NCI-H1417 (cell line): ENCODE results near the gene EPHA3.
"Not testable (repeated sequence)": the region's sequence is repeated elsewhere in the genome, so short reads cannot be mapped to it uniquely, and the experiment has no call there.

Experiments used
- DNase-seq, 3 experiments: peaks; one replicate each; lab custom pipeline; 2025; lab: John Stamatoyannopoulos, UW

The EPHA3 gene

DNA sequence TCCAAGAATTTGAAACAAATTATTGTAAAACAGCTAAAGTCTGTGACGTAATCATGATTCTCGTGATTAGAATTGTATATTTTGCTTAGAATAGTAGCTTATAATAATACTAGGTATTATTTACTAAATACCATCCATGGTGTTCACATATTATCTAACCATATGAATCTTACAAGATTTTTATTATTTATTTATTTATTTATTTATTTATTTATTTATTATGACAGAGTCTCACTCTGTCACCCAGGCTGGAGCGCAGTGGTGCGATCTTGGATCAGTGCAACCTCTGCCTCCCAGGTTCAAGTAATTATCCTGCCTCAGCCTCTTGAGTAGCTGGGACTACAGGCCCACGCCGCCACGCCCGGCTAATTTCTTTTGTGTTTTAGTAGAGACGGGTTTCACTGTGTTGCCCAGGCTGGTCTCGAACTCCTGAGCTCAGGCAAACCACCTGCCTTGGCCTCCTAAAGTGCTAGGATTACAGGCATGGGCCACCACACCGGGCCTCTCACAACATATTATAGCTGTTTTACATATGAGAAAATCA lies 173.5 kb downstream of the EPHA3 start:
- no peak for DNase-seq

DNA sequence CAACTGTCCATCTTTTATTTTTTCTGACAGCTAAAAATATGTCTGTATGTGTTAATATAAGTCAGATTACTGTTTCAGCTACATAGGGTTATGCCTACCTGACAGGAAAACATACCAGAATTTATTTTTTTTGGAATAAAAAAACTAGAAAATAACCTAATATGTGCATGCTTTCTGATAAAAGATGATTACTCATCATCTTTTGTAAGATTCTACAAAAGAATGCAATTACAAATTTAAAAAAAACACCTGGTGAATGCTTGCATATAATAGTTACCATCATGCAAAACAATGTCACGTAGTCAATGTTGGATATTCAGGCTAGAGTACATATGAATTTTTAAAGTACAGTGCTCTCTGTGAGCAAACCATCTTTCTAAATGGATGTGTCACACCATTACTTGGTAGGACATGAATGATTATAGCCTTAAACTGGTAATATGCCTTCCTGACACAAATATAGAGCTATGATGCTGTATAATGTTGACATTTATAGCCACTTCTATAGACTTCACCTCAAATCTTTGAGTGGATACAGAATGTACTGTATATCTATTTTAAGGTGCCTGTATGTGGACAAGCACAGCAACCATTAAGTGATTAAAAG lies 180.6 kb downstream of the EPHA3 start:
- DNase-seq, result no peak

DNA sequence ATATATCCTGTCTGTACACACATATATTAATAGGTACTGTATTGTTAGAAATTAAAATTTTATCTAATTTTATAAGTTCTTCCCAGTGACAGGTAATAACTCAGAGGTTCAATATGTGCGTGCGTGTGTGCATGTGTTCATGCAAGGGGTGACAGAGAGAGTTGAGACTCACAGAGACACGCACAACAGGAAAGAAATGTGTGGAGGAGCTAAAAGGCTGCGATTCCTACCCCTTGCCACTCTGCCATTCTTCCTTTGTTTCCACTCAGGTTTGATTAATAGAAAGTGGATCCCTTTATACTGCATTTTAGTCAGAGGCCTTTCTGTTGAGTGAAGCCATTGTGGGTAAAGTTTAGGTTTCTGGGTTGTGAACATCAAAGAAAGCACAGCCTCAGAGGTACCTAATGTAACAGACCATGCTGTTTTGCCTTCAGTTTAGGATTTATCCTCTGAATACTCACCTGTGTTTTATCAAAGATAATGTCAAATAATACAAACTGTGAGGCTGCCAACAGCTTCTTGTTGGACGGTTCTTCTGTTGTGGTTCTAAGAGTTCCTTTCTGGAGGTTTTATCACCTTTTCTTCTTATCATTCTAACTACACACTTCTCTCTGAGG lies 182.3 kb downstream of the EPHA3 start:
- no peak for DNase-seq

DNA sequence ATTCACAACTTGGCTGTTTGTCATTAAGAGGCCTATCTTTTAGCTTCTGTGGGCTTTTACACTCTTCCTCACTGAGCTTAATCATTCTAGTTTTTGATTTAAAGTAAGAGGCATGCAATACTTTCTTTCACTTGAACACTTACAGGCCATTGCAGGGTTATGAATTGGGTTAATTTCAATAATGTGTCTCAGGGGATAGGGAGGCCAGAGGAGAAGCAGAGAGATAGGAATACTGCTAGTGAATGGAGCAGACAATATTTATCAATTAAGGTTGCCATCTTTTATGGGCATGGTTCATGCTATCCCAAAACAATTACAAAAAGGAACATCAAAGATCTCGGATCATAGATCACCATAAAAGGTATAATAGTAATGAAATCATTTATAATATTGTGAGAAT lies 189.8 kb downstream of the EPHA3 start:
- DNase-seq, result no peak

DNA sequence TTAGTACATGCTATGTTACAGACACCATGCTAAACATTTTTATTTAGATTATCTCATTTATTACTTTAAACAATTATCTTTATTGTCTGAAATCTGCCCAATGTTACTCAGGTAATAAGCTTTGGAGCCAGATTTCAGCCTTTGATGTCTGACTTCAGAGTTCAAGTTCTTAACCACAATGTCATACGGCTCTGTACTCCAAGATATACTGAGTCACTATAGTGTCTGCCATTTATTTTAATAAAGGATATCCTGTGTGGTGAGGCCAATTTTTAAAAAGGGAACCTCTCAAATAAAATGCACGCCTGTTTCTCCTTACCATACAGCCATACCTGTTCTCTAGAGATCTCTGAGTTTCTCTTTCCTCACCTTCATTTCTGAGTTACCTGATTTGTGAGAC lies 193.1 kb downstream of the EPHA3 start:
- DNase-seq, result no peak

DNA sequence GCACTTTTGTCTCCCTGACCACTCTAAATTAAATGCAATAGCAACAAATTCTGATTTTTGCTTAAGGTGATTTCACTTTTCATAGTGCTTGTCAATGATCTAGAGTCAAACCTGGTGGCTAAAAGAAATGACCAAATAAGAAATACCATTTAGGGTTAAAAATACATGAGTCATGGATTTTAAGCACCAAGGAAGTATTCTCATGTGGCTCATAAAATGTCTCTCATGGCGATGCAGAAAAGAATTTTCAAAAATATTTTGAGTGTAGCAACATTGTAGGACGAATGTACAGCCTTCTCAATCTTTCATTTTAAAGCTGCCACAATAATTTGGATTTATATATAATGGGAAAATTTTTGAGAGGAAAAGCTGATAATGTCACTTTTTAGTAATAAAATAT lies 193.6 kb downstream of the EPHA3 start:
- DNase-seq, result no peak

DNA sequence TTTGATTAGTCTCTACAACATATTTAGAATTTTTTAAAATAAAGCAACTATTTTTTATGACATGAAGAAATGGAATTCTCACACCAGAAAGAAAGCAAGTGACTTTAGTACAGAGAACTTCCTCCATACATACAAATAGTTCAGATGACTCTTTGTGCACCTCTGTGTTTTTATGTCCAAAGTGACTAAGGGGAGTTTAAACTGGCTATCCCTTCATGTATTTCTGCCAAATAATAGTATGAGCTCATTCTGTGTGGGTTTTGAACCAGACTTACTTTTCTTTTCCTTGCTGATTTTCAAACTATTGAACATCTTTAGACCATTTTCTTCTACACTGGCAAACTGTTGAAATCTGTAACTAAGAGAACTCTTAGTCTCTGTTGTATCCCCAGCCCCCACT lies 196.3 kb downstream of the EPHA3 start:
- DNase-seq, result no peak

DNA sequence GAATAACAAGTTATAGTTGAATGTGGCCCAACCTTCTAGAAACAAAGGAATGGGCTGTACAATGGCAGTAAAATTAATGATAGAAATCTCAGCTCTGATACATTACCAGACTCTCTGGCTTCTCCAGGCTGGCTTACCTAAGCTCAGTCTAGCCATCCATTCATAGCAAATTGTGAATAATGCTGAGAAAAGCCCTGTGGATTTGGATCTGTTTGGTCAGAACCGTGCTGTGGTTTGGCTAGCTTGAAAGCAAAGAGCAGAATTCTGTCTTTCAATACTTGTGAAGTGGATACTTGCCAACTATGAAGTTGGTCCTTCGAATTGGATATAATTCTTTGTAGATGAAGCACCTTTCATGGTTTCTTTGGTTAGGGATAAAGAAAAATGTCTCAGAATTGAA lies 199.1 kb downstream of the EPHA3 start:
- no peak for DNase-seq

DNA sequence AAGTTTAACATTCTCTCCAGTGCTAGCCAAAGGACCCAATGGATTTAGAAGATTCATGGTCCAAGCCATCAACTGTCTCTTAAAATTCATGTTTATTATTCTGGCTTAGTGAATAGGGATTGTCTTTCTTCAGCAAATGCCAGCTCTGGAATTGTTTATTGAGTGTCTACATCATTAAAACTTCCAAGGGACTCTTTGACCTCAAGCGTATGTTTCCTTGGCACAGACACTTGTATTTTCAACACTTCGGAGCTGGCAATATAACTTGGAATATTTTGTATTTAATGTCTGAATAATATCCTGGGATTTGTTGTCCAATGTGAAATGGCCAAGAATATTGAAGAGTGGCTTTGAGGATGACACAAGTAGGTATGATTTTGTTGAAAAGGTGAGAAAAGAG lies 204.2 kb downstream of the EPHA3 start:
- no peak for DNase-seq

DNA sequence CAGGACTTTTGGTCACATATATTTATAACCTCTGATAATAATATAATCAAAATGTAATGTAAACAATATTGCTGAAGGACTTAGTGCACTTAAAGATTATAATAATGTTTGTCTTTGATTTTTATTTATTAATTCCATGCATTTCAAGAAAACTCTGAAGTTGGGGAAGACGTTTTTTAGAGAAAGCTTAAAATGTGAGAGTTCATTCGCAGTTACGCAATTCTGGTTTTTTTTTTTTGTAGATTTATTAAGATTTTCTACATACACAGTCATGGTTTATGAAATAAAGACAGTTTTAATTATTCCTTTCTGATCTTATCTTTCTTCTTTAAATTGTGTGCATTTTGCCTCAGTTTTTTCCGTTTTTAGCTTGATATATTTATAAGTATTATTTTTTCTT lies 204.7 kb downstream of the EPHA3 start:
- DNase-seq, result no peak

DNA sequence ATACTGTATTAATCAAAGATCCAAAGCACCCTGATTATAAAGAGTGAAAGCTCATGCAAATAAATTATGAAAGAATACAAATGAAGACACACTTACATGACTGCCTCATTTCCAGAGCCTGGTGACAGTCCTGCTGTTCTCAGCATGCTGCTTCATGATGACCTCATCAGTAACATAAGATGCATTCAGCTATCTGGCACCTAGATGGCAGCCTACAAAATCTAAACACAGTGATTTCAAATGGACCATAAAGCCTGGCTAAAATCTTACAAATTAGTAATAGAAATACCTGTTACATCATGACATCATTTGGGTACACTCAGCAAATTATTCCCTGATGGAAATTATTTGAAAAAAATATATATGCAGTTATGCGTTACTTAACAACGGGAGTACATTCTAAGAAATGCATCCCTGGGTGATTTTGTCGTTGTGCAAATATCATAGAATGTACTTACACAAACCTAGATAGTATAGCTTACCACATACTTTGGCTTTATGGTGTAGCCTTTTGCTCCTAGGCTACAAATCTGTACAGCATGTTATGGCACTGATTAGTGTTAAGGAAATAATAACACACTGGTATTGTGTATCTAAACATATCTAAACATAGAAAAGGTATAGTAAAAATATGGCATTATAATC lies 207.2 kb downstream of the EPHA3 start:
- peak in 2 of 3 experiments; percentile 59 to 86 for DNase-seq

DNA sequence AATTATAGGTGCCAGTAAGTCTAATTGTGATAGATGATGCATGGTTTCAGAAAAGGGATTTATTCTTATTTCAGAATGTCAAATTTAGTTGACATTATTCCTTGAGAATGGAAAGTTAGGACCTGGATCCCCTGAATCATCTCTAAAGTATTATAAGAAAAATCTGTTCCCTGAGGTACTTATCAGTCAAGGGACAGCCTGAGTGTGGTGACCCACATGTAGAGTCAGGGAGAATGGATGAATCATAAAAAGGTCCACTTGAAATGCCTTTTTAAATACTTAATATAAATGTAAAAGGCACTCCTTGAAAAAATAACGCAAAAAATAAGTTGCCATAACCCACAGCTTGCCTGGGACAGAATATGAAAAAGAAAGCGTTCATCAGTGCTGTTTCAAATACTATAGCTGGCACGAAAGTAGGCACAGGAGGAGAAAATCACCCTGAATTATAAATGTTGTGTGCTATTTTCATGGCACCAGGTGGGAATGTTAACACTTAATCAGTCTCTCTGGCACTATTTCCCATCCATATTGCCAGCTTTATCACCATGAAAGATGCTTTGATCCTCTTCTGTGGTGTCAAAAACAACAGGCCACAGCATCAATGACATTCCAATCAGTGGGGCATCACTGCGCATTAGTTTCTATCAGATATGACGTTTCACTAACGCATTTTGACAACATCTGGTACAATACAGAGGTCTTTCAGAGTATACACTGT lies 208.5 kb downstream of the EPHA3 start:
- peak in 1 of 3 experiments; percentile 52 for DNase-seq

DNA sequence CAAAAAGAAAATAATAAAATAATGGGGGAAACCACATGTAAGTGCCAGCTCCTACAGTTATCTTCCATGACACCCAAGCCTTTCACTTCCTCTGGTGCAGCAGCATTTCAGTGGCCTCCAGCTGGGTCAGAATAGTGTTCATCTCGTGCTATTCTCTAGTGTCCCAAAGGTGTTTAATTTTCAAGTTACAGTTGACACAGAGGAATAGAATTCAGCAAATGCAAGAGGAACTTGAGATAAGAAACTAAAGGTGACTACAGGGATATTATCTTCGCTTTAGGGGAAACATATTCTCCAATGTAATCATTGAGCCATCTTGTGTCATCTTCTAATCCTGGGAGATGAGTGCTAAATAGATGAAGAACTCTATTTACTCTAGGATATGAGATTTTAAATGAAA lies 212.8 kb downstream of the EPHA3 start:
- DNase-seq, result no peak

DNA sequence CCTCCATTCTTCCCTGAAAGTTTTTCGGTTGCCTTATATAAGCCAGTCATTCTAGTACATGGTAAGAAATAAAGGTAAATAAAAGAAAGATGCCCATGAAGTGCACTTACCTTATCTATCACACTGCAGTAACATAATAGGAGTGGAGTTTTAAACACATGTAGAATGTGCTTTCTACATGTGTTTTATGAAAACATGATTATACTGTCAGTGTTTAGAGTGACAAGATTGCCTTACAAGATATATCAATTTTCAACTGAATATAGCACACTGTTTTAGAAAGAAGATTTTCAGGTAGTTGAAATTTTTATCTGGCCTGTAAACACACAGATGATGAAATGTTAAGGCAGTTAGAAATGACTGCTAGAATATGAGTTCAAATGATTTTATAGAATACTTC lies 219.6 kb downstream of the EPHA3 start:
- no peak for DNase-seq

DNA sequence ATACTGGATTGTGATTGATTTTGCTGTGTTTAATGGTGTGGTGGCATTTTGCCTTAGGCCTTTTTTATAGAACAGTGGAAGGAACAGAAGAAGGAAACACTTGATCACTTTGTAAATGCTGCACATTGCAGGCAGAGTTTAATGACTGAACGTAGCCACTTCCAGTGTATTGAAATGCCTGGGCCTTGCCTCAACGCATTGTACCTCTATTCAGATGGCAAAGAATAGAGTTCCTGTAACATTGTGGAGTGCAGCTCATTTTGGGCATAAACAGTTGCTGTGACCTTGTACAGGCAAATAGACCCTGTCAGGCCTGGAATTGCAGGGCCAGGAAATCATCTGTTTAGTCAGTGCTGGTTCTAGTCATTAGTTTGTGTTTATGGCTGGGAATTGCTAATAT lies 225.0 kb downstream of the EPHA3 start:
- peak in 1 of 3 experiments; percentile 38 for DNase-seq

DNA sequence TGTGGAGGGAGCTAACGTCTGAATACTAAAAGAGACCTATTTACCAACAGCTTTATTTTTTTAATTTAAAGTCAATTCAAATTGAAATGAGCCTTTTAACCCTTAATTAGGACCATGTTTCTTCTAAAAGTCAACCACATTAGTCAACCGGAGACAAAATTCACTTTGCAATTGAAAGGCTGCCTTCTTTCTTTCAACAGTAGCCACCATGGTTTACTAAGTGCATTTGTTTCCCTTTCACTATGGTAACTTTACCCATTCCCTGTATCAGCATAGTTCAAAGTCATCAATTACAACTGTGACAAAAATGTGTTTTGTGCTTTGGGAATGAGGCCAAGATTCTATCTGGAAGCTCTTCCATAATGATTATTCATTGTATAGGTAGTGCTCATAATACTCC lies 225.4 kb downstream of the EPHA3 start:
- DNase-seq, result peak in 1 of 3 experiments; percentile 47

DNA sequence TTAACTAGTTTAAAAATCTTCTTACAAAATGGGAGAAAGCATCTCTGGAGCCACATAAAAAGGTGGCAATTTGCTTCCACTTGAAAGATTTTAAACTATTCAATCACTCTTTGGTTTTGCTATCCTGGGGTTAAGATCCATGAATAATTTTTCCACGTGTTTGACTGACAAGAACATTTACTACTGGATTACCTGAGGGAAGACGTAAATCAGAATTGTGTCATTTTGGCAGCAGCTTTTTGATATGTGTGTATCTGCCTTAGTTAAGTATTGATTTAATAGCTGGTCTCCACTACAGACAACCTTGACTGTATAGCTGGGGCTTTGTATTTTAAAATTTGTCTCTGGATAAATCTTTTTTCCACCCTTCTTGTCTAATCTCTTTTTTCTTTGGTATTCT lies 228.3 kb downstream of the EPHA3 start:
- peak in 2 of 3 experiments; percentile 10 to 66 for DNase-seq

DNA sequence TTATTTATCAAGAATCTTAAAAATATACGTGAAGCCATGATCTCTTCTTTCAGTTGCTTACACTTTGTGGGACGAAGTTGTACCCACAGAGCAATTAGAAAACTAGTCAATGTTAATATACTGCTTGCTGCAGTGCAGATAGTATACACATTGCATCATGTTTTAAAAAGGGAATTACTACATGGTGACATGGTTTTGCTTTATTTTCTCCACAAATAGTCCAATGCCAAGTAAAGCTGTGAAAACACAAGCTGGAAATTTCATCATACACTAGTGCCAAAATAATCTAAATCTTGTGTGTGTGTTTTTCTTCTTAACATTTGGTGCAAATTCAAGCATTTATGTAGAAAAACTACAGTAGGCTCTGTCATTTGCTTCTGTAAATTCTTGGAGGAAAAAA lies 233.0 kb downstream of the EPHA3 start:
- DNase-seq, result no peak

DNA sequence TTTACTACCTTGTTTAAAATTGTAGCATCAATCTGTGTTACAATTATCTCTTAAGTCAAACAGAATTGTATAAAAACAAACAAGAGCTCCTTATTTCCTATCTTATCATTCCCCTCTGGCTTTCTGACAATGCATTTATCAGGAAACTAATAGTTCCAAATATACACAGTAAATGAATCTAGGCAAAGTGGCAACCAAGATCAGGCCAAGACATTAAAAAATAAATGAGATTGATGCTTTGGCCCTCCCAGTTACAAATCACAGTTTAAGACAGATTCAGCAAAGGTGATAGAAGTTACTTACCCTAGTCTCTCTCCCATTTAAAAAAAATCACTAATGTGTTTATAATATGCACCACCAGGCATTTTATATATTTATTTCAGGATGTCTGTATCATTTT lies 236.7 kb downstream of the EPHA3 start:
- peak in 1 of 3 experiments; percentile 26 for DNase-seq

DNA sequence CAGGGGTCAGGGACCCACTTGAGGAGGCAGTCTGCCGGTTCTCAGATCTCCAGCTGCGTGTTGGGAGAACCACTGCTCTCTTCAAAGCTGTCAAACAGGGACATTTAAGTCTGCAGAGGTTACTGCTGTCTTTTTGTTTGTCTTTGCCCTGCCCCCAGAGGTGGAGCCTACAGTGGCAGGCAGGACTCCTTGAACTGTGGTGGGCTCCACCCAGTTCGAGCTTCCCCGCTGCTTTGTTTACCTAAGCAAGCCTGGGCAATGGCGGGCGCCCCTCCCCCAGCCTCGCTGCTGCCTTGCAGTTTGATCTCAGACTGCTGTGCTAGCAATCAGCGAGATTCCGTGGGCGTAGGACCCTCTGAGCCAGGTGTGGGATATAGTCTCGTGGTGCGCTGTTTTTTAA lies 243.5 kb downstream of the EPHA3 start:
- DNase-seq, result not testable (repeated sequence)

DNA sequence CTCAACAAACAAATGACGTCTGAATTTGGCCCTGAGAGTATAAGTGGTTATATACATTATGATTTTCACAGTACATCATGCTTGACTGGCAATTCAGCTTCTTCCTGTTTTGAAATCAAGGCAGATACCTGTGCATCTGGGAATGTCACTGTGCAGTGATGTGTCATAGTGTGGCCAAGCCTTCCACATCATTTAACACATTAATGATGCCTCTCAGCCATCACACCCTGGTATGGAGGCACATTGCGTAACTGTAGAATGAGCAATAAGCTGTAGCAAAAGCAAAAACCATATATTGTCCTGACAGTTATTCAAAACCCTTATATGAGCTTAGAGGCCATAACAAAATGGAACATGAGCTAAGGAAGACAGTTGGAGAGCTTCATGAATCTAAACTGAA lies 246.0 kb downstream of the EPHA3 start:
- no peak for DNase-seq

DNA sequence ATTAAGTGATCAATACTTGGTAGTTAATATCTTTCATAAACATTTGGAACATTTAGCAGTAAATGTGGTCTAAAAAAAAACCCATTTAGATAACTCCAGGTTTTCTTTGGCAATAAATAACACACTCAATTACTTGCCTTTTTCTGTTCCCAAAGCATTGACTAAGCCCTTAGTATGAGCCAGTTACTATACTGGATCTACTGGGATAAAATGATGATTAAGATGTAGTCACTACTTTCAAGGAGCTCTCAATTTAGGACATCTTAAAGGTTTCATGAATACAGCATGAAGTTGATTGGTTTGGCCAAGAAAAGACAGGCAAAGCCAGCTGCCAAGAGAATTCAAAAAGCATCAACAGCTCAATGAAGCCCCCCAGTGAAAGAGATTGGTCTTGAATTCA lies 250.9 kb downstream of the EPHA3 start:
- DNase-seq, result no peak

DNA sequence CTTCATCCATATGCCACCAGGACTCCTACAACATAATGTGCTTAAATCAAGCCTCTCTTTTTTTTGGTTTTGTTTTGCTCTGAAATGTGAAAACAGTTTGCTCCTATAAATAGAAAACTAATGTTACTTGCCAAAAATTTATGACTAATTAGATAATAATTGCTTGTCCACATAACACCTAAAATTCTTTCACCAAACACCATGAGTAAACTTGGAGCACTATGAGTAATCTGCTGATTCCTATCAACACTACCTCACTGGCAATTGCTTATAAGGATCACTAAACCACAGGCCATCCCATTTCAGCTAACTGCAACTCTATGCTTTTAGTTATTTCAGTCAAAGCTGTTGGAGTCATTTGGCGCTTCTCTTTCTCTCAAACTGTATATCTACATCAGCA lies 252.7 kb downstream of the EPHA3 start:
- DNase-seq, result no peak
